GM10266 (cell line): ENCODE results near the gene SLC12A4.

Experiments
- DNase-seq: peaks from one replicate; pipeline ENCODE4 v3.0.0; 2012; ENCODE audit errors: extremely low spot score
- TF ChIP-seq, protein P1 (sequence below): IDR thresholded peaks from 2 replicates; pipeline ENCODE4 v1.5.1; 2012; ENCODE audit warnings: mild to moderate bottlenecking, low read depth; ENCODE audit not compliant: control insufficient read depth, insufficient read depth; ENCODE audit errors: missing control alignments

SLC12A4 gene

GRCh38 chr16:67934306-67935100 is 33.9 kb downstream of the SLC12A4 start:
- no peak for DNase-seq
- TF ChIP-seq, protein P1, sequence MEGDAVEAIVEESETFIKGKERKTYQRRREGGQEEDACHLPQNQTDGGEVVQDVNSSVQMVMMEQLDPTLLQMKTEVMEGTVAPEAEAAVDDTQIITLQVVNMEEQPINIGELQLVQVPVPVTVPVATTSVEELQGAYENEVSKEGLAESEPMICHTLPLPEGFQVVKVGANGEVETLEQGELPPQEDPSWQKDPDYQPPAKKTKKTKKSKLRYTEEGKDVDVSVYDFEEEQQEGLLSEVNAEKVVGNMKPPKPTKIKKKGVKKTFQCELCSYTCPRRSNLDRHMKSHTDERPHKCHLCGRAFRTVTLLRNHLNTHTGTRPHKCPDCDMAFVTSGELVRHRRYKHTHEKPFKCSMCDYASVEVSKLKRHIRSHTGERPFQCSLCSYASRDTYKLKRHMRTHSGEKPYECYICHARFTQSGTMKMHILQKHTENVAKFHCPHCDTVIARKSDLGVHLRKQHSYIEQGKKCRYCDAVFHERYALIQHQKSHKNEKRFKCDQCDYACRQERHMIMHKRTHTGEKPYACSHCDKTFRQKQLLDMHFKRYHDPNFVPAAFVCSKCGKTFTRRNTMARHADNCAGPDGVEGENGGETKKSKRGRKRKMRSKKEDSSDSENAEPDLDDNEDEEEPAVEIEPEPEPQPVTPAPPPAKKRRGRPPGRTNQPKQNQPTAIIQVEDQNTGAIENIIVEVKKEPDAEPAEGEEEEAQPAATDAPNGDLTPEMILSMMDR, result no peak

GRCh38 chr16:67933805-67934204 is 34.6 kb downstream of the SLC12A4 start:
- DNase-seq, result no peak
- TF ChIP-seq, protein P1, result no peak

GRCh38 chr16:67932462-67932840 is 36.0 kb downstream of the SLC12A4 start:
- TF ChIP-seq, protein P1, result no peak
- DNase-seq, result no peak

DNA sequence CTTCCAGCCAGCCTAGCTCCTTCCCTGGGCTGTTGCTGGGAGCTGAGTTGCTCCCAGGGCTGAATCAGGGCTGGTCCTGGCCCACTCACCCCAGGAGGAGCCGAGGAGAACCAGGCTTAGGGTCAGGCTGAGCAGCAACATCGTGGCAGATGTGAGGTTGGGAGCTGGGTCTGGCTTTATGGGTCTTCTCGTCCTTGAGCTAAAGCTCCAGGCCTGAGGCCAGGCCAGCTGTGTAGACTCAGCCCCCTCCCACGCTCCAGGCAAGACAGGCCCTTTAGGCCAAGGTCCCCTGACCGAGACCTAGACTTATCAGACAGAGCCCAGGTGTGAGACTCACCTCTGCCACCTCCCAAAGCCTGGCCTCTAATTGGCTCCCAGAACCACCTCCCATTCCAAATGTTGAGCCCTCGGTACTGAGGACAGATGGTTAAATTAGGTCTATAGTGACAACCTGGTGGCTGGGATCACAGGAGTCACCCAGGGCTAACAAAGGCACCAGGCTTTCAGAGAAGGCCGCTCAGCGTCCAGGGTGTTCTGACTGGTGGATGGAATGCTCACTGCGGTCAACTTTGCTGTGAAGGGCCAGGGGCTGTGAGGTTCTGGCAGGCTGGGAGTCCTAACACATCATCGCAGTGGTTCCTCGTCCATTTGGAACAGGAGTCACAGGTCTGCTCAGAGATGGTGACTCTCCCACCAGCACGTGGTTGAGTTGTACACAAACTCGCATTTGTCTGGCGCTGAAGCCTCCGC is 36.5 kb downstream of the SLC12A4 start, which contains the start of gene CTRL:
Gene CTRL, minus strand, starts transcription at position 151 of the 750 bp plus-strand sequence. Its CDS starts 10 bp downstream, at position 141.
- DNase-seq, result no peak
- TF ChIP-seq, protein P1, result no peak

GRCh38 chr16:67930678-67931211 is 37.7 kb downstream of the SLC12A4 start:
- no peak for DNase-seq
- TF ChIP-seq, protein P1, result no peak

DNA sequence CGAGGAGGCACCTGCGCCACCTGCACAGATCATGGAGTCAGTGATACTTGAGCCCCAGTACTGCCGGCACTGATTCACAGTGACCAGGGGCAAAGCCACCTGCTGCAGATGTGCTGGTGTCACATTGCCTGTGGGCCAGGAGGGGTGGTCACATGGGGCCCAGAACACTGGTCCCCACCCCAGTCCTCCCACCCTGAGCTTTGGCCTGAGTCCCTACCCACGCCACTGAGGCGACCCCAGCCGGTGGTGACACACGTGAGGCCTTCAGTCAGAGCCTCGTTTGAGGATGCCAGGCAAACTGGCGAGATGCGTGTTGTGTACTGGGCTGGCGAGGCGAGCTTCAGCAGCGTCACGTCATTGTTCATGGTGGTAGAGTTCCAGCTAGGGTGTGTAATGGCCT is 38.2 kb downstream of the SLC12A4 start:
- TF ChIP-seq, protein P1, result no peak
- no peak for DNase-seq
